ENCODE data around the gene IMPDH1. TPM values are rescaled to one million over a fixed set of nuclear protein-coding genes. Genes with fewer than 3 reads are reported as not detected.

The IMPDH1 gene
- total and polyA plus RNA-seq, 9 of the 15 experiments (the other 6 are each of a cell fraction or from before 2014, with no cell fraction given) = 0.80 to 118 (median 64.3) TPM

DNA sequence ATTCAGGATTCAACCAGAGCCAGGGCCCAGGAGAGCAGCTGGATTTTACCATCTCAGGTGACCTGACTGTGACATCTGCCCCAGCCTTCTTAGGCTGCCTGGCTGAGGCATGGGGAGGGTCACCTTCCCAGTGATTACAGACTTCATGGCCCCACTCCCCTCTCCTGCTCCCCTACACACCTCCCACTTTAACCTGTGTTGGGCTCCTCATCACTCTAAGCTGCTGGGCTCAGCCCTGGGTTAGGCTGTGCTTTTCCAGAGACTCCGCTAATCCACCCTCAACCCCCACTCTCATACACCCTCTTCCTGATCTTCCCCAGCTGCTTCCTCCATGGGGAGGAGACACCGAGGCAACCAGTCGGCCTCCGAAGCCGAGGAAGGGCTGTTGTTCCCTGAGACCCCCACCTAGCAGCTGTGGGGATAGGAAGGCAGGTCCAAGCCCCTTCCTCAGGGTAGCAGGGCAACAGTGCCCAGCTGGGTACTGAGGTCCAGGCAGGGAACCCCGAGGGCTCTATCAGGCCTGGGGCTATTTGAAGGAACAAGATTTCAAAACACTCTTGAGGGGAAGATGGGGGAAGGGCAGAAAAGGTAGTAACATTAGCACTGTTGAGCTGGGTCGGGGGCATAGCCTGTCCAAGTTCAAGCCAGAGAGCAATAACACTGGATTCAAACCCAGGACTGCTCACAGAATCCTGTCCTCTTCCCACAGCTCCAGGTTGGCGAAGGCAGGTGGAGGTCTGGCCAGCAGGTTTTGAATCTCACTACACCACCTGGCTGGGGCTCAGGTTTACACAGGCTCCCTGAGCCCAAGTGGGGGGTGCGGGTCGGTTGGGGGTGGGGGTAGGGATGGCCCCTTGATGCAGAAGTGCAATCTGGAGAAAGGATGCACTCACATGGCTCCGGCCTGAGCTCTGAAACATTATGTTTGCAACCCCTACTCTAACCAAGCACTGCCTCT is 1.8 kb downstream of the IMPDH1 start (continued):
- TF ChIP-seq ZNF239 (CRISPR knock-in tag; IDR thresholded peaks at IDR 0.05) (no peak), BCOR (IDR thresholded peaks at IDR 0.05) (no peak)

- H3K9me1 ChIP-seq (ENCODE audit: control insufficient read depth, insufficient read depth, low read length) = no peaks in the 10 kb centered on the region
- ChIA-PET POLR2A (interaction anchor here (0.6 to 2.7 kb wide), 6 partner anchors 14 to 69 kb away, joined by 3 to 10 read pairs (median 5); partner anchors contain the start of genes METTL2B and RBM28), CTCF (ENCODE audit: low intra/inter-chr PET ratio) (no interaction called here)
- H3K4me1 ChIP-seq (replicated peaks in 1 of 2; ENCODE audit: control insufficient read depth in 2 of 2, insufficient read depth in 2 of 2, low read length in 2 of 2) = peaks cover 54 to 68% of the 10 kb centered on the region in 2 experiments
- no peak overlapping the region for H2AFZ ChIP-seq (ENCODE audit: low read depth, low read length)
- peak overlapping the region in 1 of 2 experiments; percentile 90; a peak in 2 of 4 replicates for H3K9ac ChIP-seq (ENCODE audit: insufficient read depth in 1 of 2, low read depth in 2 of 2, low read length in 2 of 2)
- no peaks in the 10 kb centered on the region; the same call in 1 of the 2 replicates for H4K20me1 ChIP-seq (replicated peaks; ENCODE audit: control insufficient read depth, insufficient read depth, low read length)
- no peak overlapping the region for H3K27ac ChIP-seq (ENCODE audit: extremely low read depth, low read depth, low read length)
- H3K9me3 ChIP-seq (replicated peaks; ENCODE audit: control insufficient read depth, insufficient read depth, low read depth, low read length) = no peaks in the 10 kb centered on the region
- H3K36me3 ChIP-seq (ENCODE audit: control insufficient read depth, insufficient read depth, low read length) = peaks cover 21% of the 10 kb centered on the region; the same call in 2 of the 3 replicates
- H3K79me2 ChIP-seq (ENCODE audit: control insufficient read depth, insufficient read depth, low read length) = peaks cover 30% of the 10 kb centered on the region
- intact Hi-C loops (cut with micrococcal nuclease) = no loop called here
- DNase-seq (ENCODE audit: extremely low read depth in 1 of 4, low spot score in 3 of 4) = no peak
- no peak for FAIRE-seq
- H3K27me3 ChIP-seq (ENCODE audit: control insufficient read depth in 2 of 2, insufficient read depth in 2 of 2, low read length in 2 of 2) = no peaks in the 10 kb centered on the region
- no peak for ATAC-seq
- no TSS peak for BruUV-seq (replicated peaks)
- 62% methylated on average over 7 of the region's 7 CpGs for WGBS (ENCODE audit: insufficient coverage, low coverage, missing lambda C conversion rate)
- in situ Hi-C loops (cut with MboI) = no loop called here
- TF ChIP-seq CBFB (CRISPR knock-in tag; IDR thresholded peaks at IDR 0.05) (0 out of 2 replicates have a peak, but pooled peaks have one; percentile 52), RB1 (IDR thresholded peaks at IDR 0.05; ENCODE audit: low read depth) (no peak), PRMT5 (CRISPR knock-in tag; IDR thresholded peaks at IDR 0.05) (no peak), USF1 (CRISPR knock-in tag; IDR thresholded peaks at IDR 0.05) (peak; percentile 44; the same call in 1 of the 2 replicates), RBFOX2 (IDR thresholded peaks at IDR 0.05; ENCODE audit: low read depth, low read length) (0 out of 2 replicates have a peak, but pooled peaks have one; percentile 22), ZC3H4 (CRISPR knock-in tag; IDR thresholded peaks at IDR 0.05; ENCODE audit: borderline replicate concordance) (0 out of 2 replicates have a peak, but pooled peaks have one; percentile 26)
- TF ChIP-seq, protein P1, sequence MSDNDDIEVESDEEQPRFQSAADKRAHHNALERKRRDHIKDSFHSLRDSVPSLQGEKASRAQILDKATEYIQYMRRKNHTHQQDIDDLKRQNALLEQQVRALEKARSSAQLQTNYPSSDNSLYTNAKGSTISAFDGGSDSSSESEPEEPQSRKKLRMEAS (CRISPR knock-in tag; IDR thresholded peaks at IDR 0.05) = peak; percentile 53
- no peak overlapping the region for H3K4me2 ChIP-seq (ENCODE audit: insufficient read depth, low read length)
- H3K4me3 ChIP-seq = no peak overlapping the region
Observed at GRCh38 chr7:128407233-128407589, 2.6 kb downstream of the IMPDH1 start.
